Transverse colon (tissue), 4 donors: Measurements from ENCODE around the gene ABCG1. TPM values are rescaled to one million over a fixed set of nuclear protein-coding genes. Genes with fewer than 3 reads are reported as not detected.

Experiments
- DNase-seq: peaks from one replicate; pipeline ENCODE4 v3.0.0-alpha.2; 2019
- H3K27ac ChIP-seq, 4 donors: fragments of 200-600 bp; sonication (generic); 2 replicates each; pipeline ENCODE4 v1.5.1; 2016 to 2018; ENCODE audit warnings: inconsistent platforms in 4 of 4
- H3K27me3 ChIP-seq: fragments of 200-600 bp; sonication (generic); 2 replicates; pipeline ENCODE4 v1.5.1; 2017; ENCODE audit warnings: inconsistent platforms
- H3K36me3 ChIP-seq, 4 donors: fragments of 200-600 bp; sonication (generic); 2 replicates each; pipeline ENCODE4 v1.5.1; 2017 to 2019; ENCODE audit warnings: inconsistent platforms in 4 of 4
- H3K4me1 ChIP-seq, 4 donors: fragments of 200-600 bp; sonication (generic); 2 replicates each; pipeline ENCODE4 v1.5.1; 2017 to 2020; ENCODE audit warnings: inconsistent platforms in 4 of 4
- H3K4me3 ChIP-seq, 4 donors: fragments of 200-600 bp; sonication (generic); 1 replicate in 1 of 4; 2 replicates in 3 of 4; pipeline versions ENCODE4 v1.5.1 to v1.6.1; 2017 to 2019; ENCODE audit warnings: inconsistent platforms in 4 of 4
- H3K9me3 ChIP-seq, 2 donors: fragments of 200-600 bp; sonication (generic); 2 replicates each; pipeline ENCODE4 v1.5.1; 2017 to 2019; ENCODE audit warnings: inconsistent platforms in 2 of 2
- CTCF ChIP-seq, 5 experiments: fragments of 200-600 bp in 3 of 5; fragments of 450-650 bp in 2 of 5; sonication (generic) in 3 of 5; IDR thresholded peaks; 1 replicate in 2 of 5; 2 replicates in 3 of 5; pipeline ENCODE4 v1.5.1; 2016 to 2017; ENCODE audit warnings: antibody characterized with exemption in 5 of 5, inconsistent platforms in 3 of 5, mild to moderate bottlenecking in 2 of 5, moderate library complexity in 1 of 5
- EP300 ChIP-seq: sonication (generic); formaldehyde crosslinking; IDR thresholded peaks from one replicate; pipeline ENCODE4 v1.6.1; 2017; ENCODE audit warnings: antibody characterized with exemption, low read depth
- POLR2A ChIP-seq: fragments of 450-650 bp; IDR thresholded peaks from one replicate; pipeline ENCODE4 v1.6.1; 2016; ENCODE audit warnings: antibody characterized with exemption, mild to moderate bottlenecking, moderate library complexity
- POLR2AphosphoS5 ChIP-seq, 3 donors: sonication (generic); formaldehyde crosslinking; IDR thresholded peaks; one replicate each; pipeline ENCODE4 v1.6.1; 2016; ENCODE audit warnings: antibody characterized with exemption in 3 of 3
- WGBS, 2 donors: methylation state at CpG; one replicate each; pipeline ENCODE4 v1.1.5; 2018; ENCODE audit warnings: low coverage in 1 of 2; 5-methylcytosine and 5-hydroxymethylcytosine counted together
- in situ Hi-C, 4 donors: fragments of 200-750 bp; cut with MboI; loops; one replicate each; pipeline versions ENCODE4 v1.15.0 to v1.15.1; 2017; ENCODE audit warnings: low sequenced_read_pairs in 3 of 4, low pct_ligation_motif_present in 1 of 4, low pct_unique_long_range_greater_than_20kb in 1 of 4
- intact Hi-C: fragments of 100-400 bp; cut with DNase I; formaldehyde crosslinking; loops from one replicate; pipeline ENCODE4 v1.15.1; 2023; ENCODE audit warnings: low total_unique reads
- total RNA-seq, 4 donors: library from RNA; depleted of rRNA; stranded (reverse); fragments of >200 nt; gene quantifications; one replicate each; pipeline ENCODE4 v1.1.0, GENCODE V29; 2016

ABCG1 gene
- total RNA-seq, 4 donors from 2014 or later: 17.1 to 67.7 (median 53.2) TPM

- TF ChIP-seq POLR2AphosphoS5 (IDR thresholded peaks at IDR 0.05) (no peak), EP300 (peak; percentile 33), POLR2A (no peak)
- Histone ChIP-seq H3K4me1 (peaks cover 0 to 31% (median 8%) of the 10 kb centered on the region in 4 donors), H3K27me3 (no peaks in the 10 kb centered on the region), H3K27ac (peak overlapping the region in 1 of 4 donors; percentile 10), H3K4me3 (no peak overlapping the region), H3K9me3 (no peaks in the 10 kb centered on the region), H3K36me3 (no peaks in the 10 kb centered on the region)
- 60 to 70% methylated on average over 1 to 18 of the region's 18 CpGs for WGBS, 2 donors
- DNase-seq: no peak
- in situ Hi-C loops (loop anchor here in 1 of 4 donors (10.0 kb wide), 1 partner anchor 119 kb away; no protein-coding TSS in a partner anchor), intact Hi-C loops (no loop called here)
These were observed 44.7 kb downstream of the ABCG1 start for GRCh38 chr21:42263591-42264131.

- Histone ChIP-seq H3K4me3 (no peak overlapping the region), H3K4me1 (peaks cover 0 to 31% (median 8%) of the 10 kb centered on the region in 4 donors), H3K9me3 (no peaks in the 10 kb centered on the region), H3K27ac (no peak overlapping the region), H3K36me3 (no peaks in the 10 kb centered on the region), H3K27me3 (no peaks in the 10 kb centered on the region)
- WGBS, 2 donors: 33 to 88% methylated on average over 1 to 13 of the region's 13 CpGs
- in situ Hi-C loops (loop anchor here in 1 of 4 donors (10.0 kb wide), 1 partner anchor 120 kb away; no protein-coding TSS in a partner anchor), intact Hi-C loops (no loop called here)
- TF ChIP-seq POLR2AphosphoS5 (IDR thresholded peaks at IDR 0.05) (no peak), CTCF (IDR thresholded peaks at IDR 0.05) (no peak), POLR2A (no peak), EP300 (no peak)
- no peak for DNase-seq
These were observed 45.6 kb downstream of the ABCG1 start for GRCh38 chr21:42264245-42265195.

- Histone ChIP-seq H3K4me3 (no peak overlapping the region), H3K27ac (no peak overlapping the region), H3K4me1 (peaks cover 0 to 31% (median 8%) of the 10 kb centered on the region in 4 donors), H3K27me3 (no peaks in the 10 kb centered on the region), H3K9me3 (no peaks in the 10 kb centered on the region), H3K36me3 (no peaks in the 10 kb centered on the region)
- TF ChIP-seq EP300 (no peak), CTCF (IDR thresholded peaks at IDR 0.05) (no peak), POLR2A (no peak), POLR2AphosphoS5 (IDR thresholded peaks at IDR 0.05) (no peak)
- WGBS, 2 donors: 81% methylated on average over 11 of the region's 12 CpGs; no CpG with 5 or more reads in 1 of the 2 donors
- no peak for DNase-seq
- in situ Hi-C loops (loop anchor here in 1 of 4 donors (10.0 kb wide), 1 partner anchor 121 kb away; no protein-coding TSS in a partner anchor), intact Hi-C loops (no loop called here)
These were observed 46.4 kb downstream of the ABCG1 start for GRCh38 chr21:42265231-42265812.

- Histone ChIP-seq H3K27ac (no peak overlapping the region), H3K4me3 (no peak overlapping the region), H3K27me3 (no peaks in the 10 kb centered on the region), H3K36me3 (no peaks in the 10 kb centered on the region), H3K4me1 (peaks cover 0 to 21% (median 8%) of the 10 kb centered on the region in 4 donors), H3K9me3 (no peaks in the 10 kb centered on the region)
- DNase-seq: no peak
- in situ Hi-C loops: loop anchor here in 1 of 4 donors (10.0 kb wide), 1 partner anchor 122 kb away; no protein-coding TSS in a partner anchor
- WGBS, 2 donors: 40 to 92% methylated on average over 2 to 7 of the region's 7 CpGs
- TF ChIP-seq POLR2AphosphoS5 (IDR thresholded peaks at IDR 0.05): no peak
- TF ChIP-seq CTCF (IDR thresholded peaks at IDR 0.05): no peak
- no peak for TF ChIP-seq POLR2A
- TF ChIP-seq EP300: no peak
- intact Hi-C loops: no loop called here
These were observed 48.1 kb downstream of the ABCG1 start for GRCh38 chr21:42266971-42267556.
